Stimulated activated CD4-positive, alpha-beta T cell treated with anti-CD3 and anti-CD28 coated beads, Interleukin-12 subunit alpha, Interleukin-12 subunit beta, amount 100 ng/mL, for 48 hours (primary cell): ENCODE data around the gene HOXB4.

Source experiments
- DNase-seq, 3 donors: peaks; one replicate each; pipeline ENCODE4 v3.0.0-alpha.2; 2020; ENCODE audit warnings: low read depth in 2 of 3, low spot score in 1 of 3

HOXB4 gene

GRCh38 chr17:48601539-48602425 is 23.6 kb upstream of the HOXB4 start:
- DNase-seq: no peak

GRCh38 chr17:48601207-48601538 is 23.0 kb upstream of the HOXB4 start:
- no peak for DNase-seq

- DNase-seq: no peak
These were observed 22.3 kb upstream of the HOXB4 start for GRCh38 chr17:48600244-48601098.

- DNase-seq: no peak
These were observed 21.2 kb upstream of the HOXB4 start for GRCh38 chr17:48599354-48599753.

DNA sequence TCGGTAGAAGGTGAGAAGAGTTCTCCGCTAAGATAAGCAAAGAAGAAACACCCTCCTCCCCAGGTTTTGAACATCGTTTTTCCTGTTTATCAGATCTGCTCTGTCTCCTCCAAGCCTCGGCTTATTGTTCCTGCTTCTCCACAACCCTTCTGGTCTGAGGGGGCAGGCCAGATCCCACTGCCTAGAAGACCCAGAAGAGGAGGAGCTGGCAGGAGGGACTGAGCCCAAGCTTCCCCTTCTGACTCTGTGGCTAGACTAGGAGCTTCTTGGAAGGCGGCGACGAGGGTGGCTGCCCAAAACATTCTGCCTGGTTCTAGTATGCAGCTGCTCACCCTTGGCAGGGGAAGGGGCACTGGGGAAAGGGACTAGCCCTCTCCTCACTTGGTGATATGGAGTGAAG is 20.6 kb upstream of the HOXB4 start:
- no peak for DNase-seq

DNA sequence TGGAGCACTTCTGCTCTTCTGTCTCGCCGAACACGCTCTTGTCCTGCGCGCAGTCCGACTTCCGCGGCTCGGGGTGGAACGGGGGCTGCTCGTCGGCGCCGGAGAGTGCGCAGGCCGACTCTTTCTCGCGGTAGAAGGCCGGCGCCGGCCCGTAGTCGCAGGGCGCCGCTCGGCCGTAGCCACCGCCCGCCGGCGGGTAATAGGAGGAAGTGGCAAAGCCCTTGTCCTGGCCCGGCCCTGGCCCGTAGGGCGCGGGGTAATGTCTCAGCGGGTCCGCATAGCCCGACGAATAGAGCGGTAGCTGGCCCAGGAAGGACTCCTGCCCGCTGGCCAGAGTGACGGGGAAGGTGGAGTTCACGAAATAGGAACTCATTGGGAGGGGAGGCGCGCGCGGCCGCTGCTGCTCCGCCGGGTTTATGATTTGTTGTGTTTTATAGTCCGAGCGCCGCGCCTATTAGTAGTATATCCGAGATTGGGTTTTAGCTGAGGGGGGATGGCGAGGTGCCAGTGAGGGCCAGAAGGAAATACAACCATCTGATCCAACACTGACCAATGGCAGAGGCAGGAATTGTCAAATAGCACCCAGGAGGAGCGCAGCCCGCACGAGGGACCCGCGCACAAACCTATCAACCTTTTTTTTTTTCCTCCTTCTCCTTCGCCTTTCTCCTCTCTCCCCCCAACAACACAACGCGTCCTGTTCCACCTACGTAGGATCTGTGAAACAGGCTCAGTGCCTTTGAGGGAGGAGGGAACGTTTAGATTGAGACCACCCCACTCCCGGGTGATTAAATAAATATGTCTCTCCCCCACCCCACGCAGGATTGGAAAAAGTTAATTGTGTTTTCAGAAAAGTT is 19.9 kb upstream of the HOXB4 start:
- DNase-seq: no peak

- DNase-seq: no peak
These were observed 19.3 kb upstream of the HOXB4 start for GRCh38 chr17:48597528-48597777.

DNA sequence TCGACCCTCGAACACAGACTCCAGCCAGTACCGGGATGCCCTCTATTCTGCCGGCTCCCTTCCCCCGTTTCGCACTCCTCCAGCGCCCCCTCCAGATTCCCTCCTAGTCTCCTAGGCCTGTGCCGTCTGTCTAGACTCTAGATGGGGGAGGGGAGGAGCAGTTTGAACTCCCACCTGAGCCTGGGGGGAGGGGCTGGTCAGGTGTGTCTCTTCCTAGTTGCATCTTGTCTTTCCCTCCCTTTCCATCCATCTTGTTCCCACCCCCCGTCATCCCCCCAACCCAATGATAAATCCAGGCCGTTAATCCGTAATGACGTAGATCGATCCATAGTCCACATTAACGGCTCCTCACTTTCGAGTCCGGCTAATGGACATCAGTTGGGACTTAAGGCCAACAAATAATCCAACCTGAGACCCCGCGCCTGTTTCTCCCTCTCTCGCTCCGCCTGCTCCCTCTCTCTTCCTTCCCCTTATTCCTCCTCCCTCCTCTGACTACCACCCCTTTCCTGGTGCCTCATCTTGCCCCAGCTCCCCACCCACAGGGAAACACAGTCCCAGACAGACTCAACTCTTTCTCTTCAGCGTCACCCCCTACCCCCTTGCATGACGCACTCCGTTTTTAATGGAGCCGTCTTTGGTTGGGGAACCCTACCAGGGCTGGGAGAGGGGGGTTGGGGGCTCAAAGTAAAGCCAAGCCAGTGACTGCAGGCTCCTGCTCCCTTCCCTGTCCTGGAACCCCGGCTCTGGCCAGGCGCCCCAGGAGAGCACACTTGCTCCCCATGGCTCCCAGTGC is 18.8 kb upstream of the HOXB4 start:
- DNase-seq: no peak

DNA sequence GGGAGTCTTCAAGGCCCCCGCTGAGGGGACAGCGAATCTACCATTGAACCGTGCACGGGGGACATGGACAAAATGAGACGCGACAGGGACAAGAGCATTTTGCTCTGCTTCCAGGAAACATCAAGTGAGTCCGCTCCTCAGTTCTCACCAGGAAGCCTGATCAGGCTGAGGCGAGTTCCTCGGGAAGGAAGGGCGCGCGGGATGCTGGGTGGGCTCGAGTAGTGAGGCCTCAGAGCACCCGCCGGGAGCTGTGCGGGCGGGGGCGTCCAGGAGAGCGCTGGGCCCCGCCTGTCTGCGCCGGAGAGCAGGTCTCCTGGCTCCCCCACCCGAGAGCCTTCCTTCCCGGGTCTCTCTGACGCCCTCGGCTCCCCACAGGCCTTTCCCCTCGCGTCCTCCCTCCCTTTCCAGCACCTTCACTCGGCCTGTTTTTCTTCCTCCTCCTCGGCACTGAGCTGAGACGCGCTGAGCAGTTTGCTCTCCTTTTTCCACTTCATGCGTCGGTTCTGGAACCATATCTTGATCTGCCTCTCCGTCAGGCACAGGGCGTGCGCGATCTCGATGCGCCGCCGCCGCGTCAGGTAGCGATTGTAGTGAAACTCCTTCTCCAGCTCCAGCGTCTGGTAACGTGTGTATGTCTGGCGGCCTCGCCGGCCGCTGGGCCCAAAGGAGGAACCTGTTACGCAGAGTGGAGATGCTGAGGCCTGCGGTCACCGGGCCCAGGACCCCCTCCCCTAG is 18.0 kb upstream of the HOXB4 start:
- no peak for DNase-seq

DNA sequence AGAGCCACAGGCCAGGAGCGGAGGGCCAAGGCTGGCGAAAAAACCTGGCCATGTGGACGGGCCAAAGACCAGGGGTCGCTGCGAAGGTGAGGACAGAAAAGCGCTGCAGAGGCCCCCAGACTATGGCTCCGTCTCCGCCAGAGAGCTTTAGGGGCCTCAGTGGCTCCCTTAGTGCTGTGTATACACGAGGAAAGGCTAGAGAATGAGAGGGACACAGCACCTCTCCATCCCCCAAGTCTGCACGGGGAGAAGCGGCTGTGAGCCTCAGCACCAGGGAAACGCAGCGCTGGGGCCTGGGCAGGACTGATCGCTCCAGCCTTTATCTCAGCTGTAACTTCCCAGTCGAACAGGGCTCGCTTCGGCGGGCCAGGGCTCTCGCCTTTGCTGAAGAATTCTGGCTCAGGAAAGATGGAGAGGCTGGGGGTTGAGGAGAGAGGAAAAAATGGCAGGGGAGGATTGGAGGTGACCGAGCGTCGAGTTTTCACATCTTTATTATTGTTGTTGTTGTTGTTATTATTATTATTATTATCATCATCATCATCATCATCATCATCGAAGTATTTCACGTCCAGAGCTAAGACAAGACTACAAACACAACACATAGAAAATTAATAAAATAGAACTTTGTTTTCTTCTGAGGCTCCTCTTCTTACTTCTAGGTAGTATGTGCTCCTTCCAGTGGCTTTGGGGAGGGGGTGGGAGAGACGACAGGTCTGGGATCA is 17.3 kb upstream of the HOXB4 start:
- no peak for DNase-seq

DNA sequence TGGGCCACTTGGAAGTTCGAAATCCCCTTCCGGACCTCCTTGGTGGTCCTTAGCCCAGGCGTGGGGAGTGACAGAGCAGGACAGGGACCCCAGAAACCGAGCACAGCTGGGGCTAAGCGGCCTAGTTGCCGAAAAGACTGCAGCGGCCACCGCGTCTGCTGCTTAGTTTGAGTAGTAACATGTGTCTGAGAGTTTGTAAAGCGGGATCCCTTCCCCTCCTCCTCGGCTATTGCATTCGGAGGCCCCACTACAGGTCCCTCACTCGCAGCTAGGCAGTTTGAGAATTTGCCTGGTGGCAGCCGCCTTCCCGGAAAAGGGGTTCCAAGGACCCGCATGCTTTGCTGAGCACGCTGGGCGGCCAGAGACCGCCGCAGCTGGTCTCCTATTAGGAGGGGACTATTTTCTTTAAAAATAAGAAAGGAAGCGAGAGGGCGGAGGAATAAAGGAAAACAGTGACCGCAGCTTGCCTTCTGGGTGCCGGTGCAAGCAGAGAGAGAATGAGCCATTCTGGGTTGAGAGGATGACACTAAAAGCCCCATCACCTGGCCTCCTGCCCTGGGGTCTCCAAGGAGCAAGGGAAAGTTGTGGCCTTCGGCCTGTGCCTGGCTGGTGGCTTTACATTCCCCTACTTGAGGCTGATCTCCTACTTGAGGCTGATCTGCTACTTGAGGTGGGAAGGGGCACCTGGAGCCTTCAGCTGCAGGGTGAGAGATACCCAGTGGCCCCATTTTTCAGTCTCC is 16.6 kb upstream of the HOXB4 start:
- DNase-seq: no peak

DNA sequence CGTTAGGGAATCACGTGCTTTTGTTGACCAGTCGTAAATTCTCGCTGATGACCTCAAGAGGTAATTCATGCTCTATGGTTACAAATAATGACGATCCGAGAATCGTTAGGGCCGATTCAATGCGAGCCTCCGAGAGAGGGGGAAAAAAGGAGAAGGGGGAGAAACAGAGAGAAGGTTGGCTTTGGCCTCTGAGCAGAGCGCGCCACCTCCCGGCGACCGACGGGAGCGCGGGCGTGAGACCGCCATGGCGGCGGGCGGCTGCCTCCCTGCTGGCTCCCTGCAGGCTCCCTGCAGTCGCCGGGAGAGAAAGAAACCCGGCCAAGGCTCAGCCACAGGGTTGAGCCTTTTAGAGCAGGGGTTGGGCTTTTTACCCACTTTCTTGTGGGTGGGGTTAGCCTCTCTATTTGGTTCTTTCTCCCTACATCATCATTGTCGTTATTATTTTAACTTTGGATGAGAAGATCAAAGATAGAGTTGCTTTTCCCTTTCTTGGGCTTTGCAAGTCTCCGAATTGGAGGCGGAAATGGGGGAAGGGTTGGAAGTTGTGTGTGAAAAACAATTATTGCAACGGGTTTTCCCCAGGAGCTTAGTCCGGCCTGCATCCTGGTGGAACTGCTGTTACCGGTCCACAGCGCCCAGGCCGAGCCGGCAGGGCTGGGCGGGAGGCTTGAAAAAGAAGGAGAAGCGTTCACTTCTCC is 15.8 kb upstream of the HOXB4 start:
- peak; percentile 69 to 80 (median 77) for DNase-seq

DNA sequence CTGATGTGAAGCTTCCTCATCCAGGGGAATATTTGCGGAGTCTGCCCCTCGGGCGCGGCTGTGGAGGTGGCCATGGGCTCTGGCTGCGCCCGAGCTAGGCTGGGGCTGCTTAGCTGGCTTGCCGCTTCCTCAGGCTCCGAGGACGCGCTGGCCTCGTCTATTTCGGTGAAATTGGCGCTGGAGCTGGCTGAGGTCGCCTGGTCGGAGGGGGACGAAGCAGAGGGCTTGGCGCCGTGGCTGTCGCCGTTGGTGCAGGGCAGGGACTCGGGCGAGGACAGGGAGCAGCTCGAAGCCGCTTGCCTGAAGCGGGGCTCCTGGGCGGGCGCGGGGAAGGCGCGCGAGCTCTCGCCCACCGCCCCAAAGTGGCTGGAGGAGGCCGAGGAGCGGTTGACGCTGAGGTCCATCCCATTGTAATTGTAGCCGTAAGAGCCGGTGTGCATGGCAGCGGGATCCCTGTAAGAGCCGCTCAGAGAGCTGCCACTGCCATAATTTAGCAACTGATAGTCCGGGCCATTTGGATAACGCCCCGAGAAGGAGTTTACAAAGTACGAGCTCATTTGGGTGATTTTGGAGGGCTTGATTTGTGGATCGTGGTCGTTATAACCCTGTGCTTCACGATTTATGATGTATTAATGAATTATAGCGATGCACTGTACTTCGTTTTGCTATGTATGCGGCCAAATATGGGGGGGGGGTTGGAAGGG is 15.1 kb upstream of the HOXB4 start, which contains the start of gene HOXB5:
Gene HOXB5 (minus strand): TSS at position 654 of the 704 bp plus-strand sequence. CDS start 97 bp downstream, at position 557.
- DNase-seq: no peak

DNA sequence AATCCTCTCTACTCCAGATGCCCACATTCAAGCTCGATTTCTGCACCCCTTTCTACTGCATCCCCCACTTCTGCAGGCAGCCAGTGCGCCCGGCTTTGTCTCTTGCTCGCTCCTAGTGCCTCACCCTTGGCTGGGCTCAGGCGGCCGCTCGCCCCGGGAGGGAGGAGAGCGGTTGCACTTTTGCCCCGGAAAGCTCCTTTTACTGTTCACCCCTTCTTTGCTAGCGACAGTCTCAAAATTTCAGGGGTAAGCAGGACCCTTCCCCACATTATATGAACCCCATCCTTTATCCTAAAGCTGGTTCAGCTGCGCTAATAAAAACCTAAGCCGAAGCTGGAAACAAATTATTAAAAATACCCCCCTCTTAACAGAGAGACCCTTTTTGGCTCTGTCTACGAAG is 14.4 kb upstream of the HOXB4 start:
- no peak for DNase-seq

DNA sequence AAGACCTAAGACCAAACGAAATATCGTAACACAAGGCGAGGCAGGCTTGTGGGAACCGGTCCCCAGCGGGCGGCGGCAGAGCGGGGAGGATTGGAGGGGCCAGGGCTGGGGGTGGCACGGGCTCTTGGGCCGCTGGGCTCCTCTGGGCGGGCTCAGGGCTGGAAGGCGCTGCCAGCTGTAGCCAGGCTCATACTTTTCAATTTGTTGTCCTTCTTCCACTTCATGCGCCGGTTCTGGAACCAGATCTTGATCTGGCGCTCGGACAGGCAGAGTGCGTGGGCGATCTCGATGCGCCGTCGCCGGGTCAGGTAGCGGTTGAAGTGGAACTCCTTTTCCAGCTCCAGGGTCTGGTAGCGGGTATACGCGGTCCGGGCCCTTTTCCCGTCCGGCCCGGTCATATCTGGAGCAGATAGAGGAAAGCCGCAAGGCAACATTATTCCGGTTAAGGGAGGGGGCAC is 13.9 kb upstream of the HOXB4 start:
- DNase-seq: no peak

- no peak for DNase-seq
These were observed 13.3 kb upstream of the HOXB4 start for GRCh38 chr17:48591255-48592056.
